OCI-LY7 (cell line): Measurements from ENCODE around the gene MGA. TPM values are rescaled to one million over a fixed set of nuclear protein-coding genes. Genes with fewer than 3 reads are reported as not detected.

Source experiments
- BruUV-seq: library from RNA; stranded (reverse); fragments of 400-500 nt; replicated peaks from 2 replicates; lab custom pipeline; 2021; lab: Mats Ljungman, UMichigan
- CTCF ChIA-PET: fragments of 300-600 bp; sonication (Branson Sonifier 250); formaldehyde crosslinking; loops from one replicate; lab custom pipeline; 2022; ENCODE audit warnings: antibody characterized with exemption; ENCODE audit not compliant: unreplicated experiment; lab: Charles Lee
- POLR2A ChIA-PET: fragments of 300-600 bp; sonication (Branson Sonifier 250); formaldehyde crosslinking; loops from one replicate; lab custom pipeline; 2022; ENCODE audit warnings: antibody characterized with exemption; lab: Charles Lee
- DNase-seq: peaks from one replicate; pipeline ENCODE4 v3.0.0-alpha.2; 2015; ENCODE audit warnings: low spot score
- H2AFZ ChIP-seq: fragments of 200-600 bp; sonication (generic), shearing (Covaris generic); 2 replicates; pipeline ENCODE4 v1.6.1; 2014; ENCODE audit warnings: mild to moderate bottlenecking, antibody characterized with exemption, low read length, moderate library complexity
- H3K27ac ChIP-seq: fragments of 200-600 bp; sonication (generic); 2 replicates; pipeline ENCODE4 v1.5.1; 2014; ENCODE audit warnings: mixed run types, low read depth, mild to moderate bottlenecking, moderate library complexity, low read length, inconsistent platforms; ENCODE audit not compliant: poor library complexity, severe bottlenecking
- H3K36me3 ChIP-seq: fragments of 200-600 bp; sonication (generic); 2 replicates; pipeline ENCODE4 v1.6.1; 2014; ENCODE audit warnings: mild to moderate bottlenecking, antibody characterized with exemption, low read length, moderate library complexity, mixed read lengths; ENCODE audit not compliant: insufficient read depth
- H3K4me1 ChIP-seq: fragments of 200-600 bp; sonication (generic); 2 replicates; pipeline ENCODE4 v1.5.1; 2014; ENCODE audit warnings: mild to moderate bottlenecking, low read length; ENCODE audit not compliant: insufficient read depth, poor library complexity, severe bottlenecking
- H3K4me2 ChIP-seq: fragments of 200-600 bp; sonication (generic); 2 replicates; pipeline ENCODE4 v1.6.1; 2014; ENCODE audit warnings: mild to moderate bottlenecking, low read length
- H3K4me3 ChIP-seq: fragments of 200-600 bp; sonication (generic); 2 replicates; pipeline ENCODE4 v1.5.1; 2014; ENCODE audit warnings: mild to moderate bottlenecking, low read depth, low read length; ENCODE audit not compliant: poor library complexity, severe bottlenecking
- H3K79me2 ChIP-seq: fragments of 200-600 bp; sonication (generic); 2 replicates; pipeline ENCODE4 v1.6.1; 2016; ENCODE audit warnings: low read depth, mild to moderate bottlenecking, low read length, moderate library complexity, mixed read lengths; ENCODE audit not compliant: insufficient read depth
- H3K9me2 ChIP-seq: fragments of 200-600 bp; sonication (generic); 2 replicates; pipeline ENCODE4 v1.6.1; 2016; ENCODE audit warnings: mild to moderate bottlenecking, low read length, mixed read lengths; ENCODE audit not compliant: insufficient read depth
- H3K9me3 ChIP-seq: fragments of 200-600 bp; sonication (generic); 2 replicates; pipeline ENCODE4 v1.6.1; 2014; ENCODE audit warnings: mild to moderate bottlenecking, mixed run types, low read length, mixed read lengths
- H4K20me1 ChIP-seq: fragments of 200-600 bp; sonication (generic); 2 replicates; pipeline ENCODE4 v1.6.1; 2014; ENCODE audit warnings: mild to moderate bottlenecking, antibody characterized with exemption, low read length, moderate library complexity, mixed read lengths; ENCODE audit not compliant: insufficient read depth
- CTCF ChIP-seq: fragments of 200-600 bp; sonication (generic); conservative IDR thresholded peaks from 2 replicates; pipeline ENCODE4 v1.5.1; 2014; ENCODE audit warnings: mild to moderate bottlenecking, antibody characterized with exemption, low read length, moderate library complexity, mixed read lengths
- EZH2phosphoT487 ChIP-seq: fragments of 200-600 bp; sonication (generic); IDR thresholded peaks from 2 replicates; pipeline ENCODE4 v1.6.1; 2018; ENCODE audit warnings: low read depth, borderline replicate concordance, mild to moderate bottlenecking, mixed run types, antibody characterized with exemption, low read length, moderate library complexity, mixed read lengths
- intact Hi-C: fragments of 100-400 bp; cut with micrococcal nuclease; formaldehyde crosslinking; loops from one replicate; pipeline ENCODE4 v1.10.0; 2022; ENCODE audit not compliant: unreplicated experiment
- total RNA-seq, 2 experiments: library from RNA; depleted of rRNA in 1 of 2; stranded (reverse); fragments of >200 nt in 1 of 2; shearing (Covaris generic) in 1 of 2; gene quantifications; 2 replicates each; pipeline ENCODE4 v1.2.3, GENCODE V29; 2014 to 2022

Gene MGA
- total RNA-seq, 2 experiments from 2014 or later: 48.8 to 59.1 TPM

DNA sequence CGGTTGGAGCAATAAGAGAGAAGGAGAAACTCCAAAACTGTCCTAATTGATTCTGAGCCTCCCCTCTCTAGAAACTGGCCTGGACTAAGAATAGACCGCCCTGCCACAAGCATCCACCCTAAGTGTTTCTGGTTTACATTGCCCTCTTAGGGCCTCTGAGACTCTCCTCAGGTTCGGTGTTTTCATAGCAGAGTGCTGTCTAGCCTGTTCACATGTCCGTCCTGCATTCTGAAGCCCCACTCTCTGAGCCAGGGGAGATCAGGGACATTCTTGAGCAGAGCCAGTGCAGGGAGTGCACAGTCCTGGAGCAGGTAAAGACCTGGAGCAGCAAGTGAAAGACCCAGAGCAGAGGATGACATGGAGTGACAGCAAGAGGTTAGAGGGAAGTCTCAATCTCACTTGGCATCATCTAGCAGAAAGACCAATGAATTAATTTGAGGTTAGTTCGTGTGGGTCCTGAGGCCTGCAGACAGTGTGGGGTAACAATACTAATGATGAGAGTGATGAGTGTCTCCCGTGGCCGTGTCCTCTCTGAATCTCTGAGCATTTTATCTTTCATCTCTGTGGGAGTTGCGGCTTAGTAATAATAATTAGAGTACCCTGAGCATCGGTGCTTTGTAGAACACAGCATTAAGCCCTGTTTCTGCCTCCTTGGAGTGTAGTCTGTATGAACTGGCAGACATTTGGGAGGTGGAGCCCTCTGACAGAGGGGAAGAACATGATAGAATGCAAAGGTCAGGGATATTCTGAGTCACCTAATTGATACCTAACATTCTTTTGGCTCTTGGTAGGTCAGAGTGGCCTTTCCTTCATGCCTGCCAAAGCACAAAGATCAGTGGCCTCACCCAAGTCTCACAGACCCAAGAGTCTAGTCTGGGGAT lies 138.6 kb downstream of the MGA start:
- intact Hi-C loops: no loop called here
- H3K4me3 ChIP-seq: no peak overlapping the region
- H3K79me2 ChIP-seq: no peaks in the 10 kb centered on the region
- TF ChIP-seq CTCF: no peak
- TF ChIP-seq EZH2phosphoT487: no peak
- H3K9me2 ChIP-seq: no peaks in the 10 kb centered on the region
- H3K9me3 ChIP-seq: peaks cover 16% of the 10 kb centered on the region
- peaks cover 19% of the 10 kb centered on the region for H3K36me3 ChIP-seq
- peaks cover 34% of the 10 kb centered on the region for H3K4me1 ChIP-seq
- ChIA-PET POLR2A (no interaction called here), CTCF (no interaction called here)
- no peaks in the 10 kb centered on the region for H4K20me1 ChIP-seq
- no peak for DNase-seq
- H3K4me2 ChIP-seq: no peak overlapping the region
- H3K27ac ChIP-seq: no peak overlapping the region
- H2AFZ ChIP-seq: no peak overlapping the region
- no TSS peak for BruUV-seq

- H3K36me3 ChIP-seq: peaks cover 19% of the 10 kb centered on the region
- H3K9me2 ChIP-seq: no peaks in the 10 kb centered on the region
- no peak for DNase-seq
- no peak overlapping the region for H3K27ac ChIP-seq
- H3K4me2 ChIP-seq: no peak overlapping the region
- peaks cover 16% of the 10 kb centered on the region for H3K9me3 ChIP-seq
- no peaks in the 10 kb centered on the region for H4K20me1 ChIP-seq
- intact Hi-C loops: no loop called here
- BruUV-seq: no TSS peak
- ChIA-PET POLR2A (no interaction called here), CTCF (no interaction called here)
- TF ChIP-seq EZH2phosphoT487: no peak
- TF ChIP-seq CTCF: no peak
- H3K79me2 ChIP-seq: no peaks in the 10 kb centered on the region
- H3K4me1 ChIP-seq: peaks cover 28% of the 10 kb centered on the region
- H3K4me3 ChIP-seq: no peak overlapping the region
- no peak overlapping the region for H2AFZ ChIP-seq
Observed at GRCh38 chr15:41799488-41799805, 139.2 kb downstream of the MGA start.

DNA sequence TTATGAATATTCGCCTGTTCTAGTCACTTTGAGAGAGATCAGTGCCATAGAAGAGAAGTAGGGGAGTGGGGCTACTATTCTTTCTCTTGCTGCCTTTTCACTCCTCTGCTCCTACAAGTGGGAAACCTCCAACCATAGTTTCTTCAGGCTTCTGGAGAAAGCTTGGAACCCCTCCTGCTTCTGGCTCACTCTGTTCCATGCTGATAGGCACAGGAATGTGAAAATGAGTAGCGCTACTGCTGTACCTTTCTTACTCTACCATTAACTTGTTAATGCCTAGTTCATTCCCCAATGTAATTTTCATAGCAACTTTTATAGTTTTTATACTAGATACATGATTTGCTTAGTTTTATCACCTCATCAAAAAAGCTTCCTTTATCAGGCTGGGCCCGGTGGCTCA lies 141.0 kb downstream of the MGA start:
- BruUV-seq: no TSS peak
- Histone ChIP-seq H3K4me1 (peaks cover 11% of the 10 kb centered on the region), H3K9me3 (peaks cover 16% of the 10 kb centered on the region), H3K79me2 (no peaks in the 10 kb centered on the region), H3K4me3 (no peak overlapping the region), H3K27ac (no peak overlapping the region), H4K20me1 (no peaks in the 10 kb centered on the region), H3K36me3 (peaks cover 19% of the 10 kb centered on the region), H3K4me2 (no peak overlapping the region), H2AFZ (no peak overlapping the region), H3K9me2 (no peaks in the 10 kb centered on the region)
- no peak for DNase-seq
- CTCF ChIA-PET: no interaction called here
- intact Hi-C loops: no loop called here
- POLR2A ChIA-PET: interaction anchor here (1.0 kb wide), 1 partner anchor 28 kb away, joined by 3 read pairs; no protein-coding TSS in a partner anchor
- TF ChIP-seq EZH2phosphoT487 (no peak), CTCF (no peak)
